CD4-positive, CD25-positive, alpha-beta regulatory T cell (primary cell): ENCODE results near the gene POTEM. TPM values are rescaled to one million over a fixed set of nuclear protein-coding genes. Genes with fewer than 3 reads are reported as not detected.
"Not testable (repeated sequence)": the region's sequence is repeated elsewhere in the genome, so short reads cannot be mapped to it uniquely, and the experiment has no call there.

Experiments used
- ATAC-seq, 2 donors: fragments of 150-1000 bp; cut with Tn5 transposase; one replicate each; pipeline ENCODE4 v1.10.0; 2021; ENCODE audit warnings: low read depth in 2 of 2, moderate number of reproducible peaks in 2 of 2, moderate library complexity in 1 of 2
- DNase-seq, 3 donors: peaks; one replicate each; pipeline versions ENCODE4 v3.0.0 to v3.0.0-alpha.2; 2012 to 2022; ENCODE audit warnings: mixed read lengths in 1 of 3
- H3K27ac ChIP-seq: one replicate; pipeline ENCODE4 v1.7.0; 2013; ENCODE audit warnings: mild to moderate bottlenecking, low read length; ENCODE audit not compliant: insufficient read depth, poor library complexity, severe bottlenecking
- H3K27me3 ChIP-seq: one replicate; pipeline ENCODE4 v1.7.0; 2013; ENCODE audit warnings: low read length; ENCODE audit not compliant: control insufficient read depth, insufficient read depth
- H3K36me3 ChIP-seq: one replicate; pipeline ENCODE4 v1.7.0; 2013; ENCODE audit warnings: mild to moderate bottlenecking, low read length, moderate library complexity; ENCODE audit not compliant: control insufficient read depth, insufficient read depth
- H3K4me1 ChIP-seq: 2 replicates; pipeline ENCODE4 v1.7.0; 2013; ENCODE audit warnings: mild to moderate bottlenecking, low read length; ENCODE audit not compliant: insufficient read depth, control insufficient read depth, poor library complexity, severe bottlenecking
- H3K4me3 ChIP-seq: one replicate; pipeline ENCODE4 v1.7.0; 2013; ENCODE audit warnings: low read depth, mild to moderate bottlenecking, low read length, moderate library complexity
- H3K9me3 ChIP-seq, 2 experiments: 1 replicate in 1 of 2; 2 replicates in 1 of 2; pipeline ENCODE4 v1.7.0; 2013; ENCODE audit warnings: low read length in 2 of 2, mild to moderate bottlenecking in 1 of 2, moderate library complexity in 1 of 2; ENCODE audit not compliant: control insufficient read depth in 2 of 2
- H3K27ac Mint-ChIP-seq, 3 donors: one replicate each; pipeline ENCODE4 v1.8.0; 2020 to 2022; ENCODE audit warnings: mild to moderate bottlenecking in 3 of 3, mixed read lengths in 3 of 3, moderate library complexity in 2 of 3
- H3K27me3 Mint-ChIP-seq: one replicate; pipeline ENCODE4 v1.8.0; 2022; ENCODE audit warnings: mild to moderate bottlenecking, mixed read lengths
- H3K36me3 Mint-ChIP-seq: one replicate; pipeline ENCODE4 v1.8.0; 2020; ENCODE audit warnings: mixed read lengths
- H3K4me1 Mint-ChIP-seq, 4 donors: one replicate each; pipeline ENCODE4 v1.8.0; 2020 to 2022; ENCODE audit warnings: mixed read lengths in 4 of 4, mild to moderate bottlenecking in 1 of 4
- H3K4me3 Mint-ChIP-seq, 4 donors: one replicate each; pipeline ENCODE4 v1.8.0; 2020 to 2022; ENCODE audit warnings: mild to moderate bottlenecking in 4 of 4, mixed read lengths in 4 of 4, moderate library complexity in 3 of 4
- H3K9me3 Mint-ChIP-seq, 7 donors: one replicate each; pipeline ENCODE4 v1.8.0; 2020 to 2022; ENCODE audit warnings: mixed read lengths in 7 of 7, mild to moderate bottlenecking in 3 of 7, moderate library complexity in 2 of 7
- polyA plus RNA-seq, 4 donors: library from polyadenylated mRNA; unstranded; fragments of 300-500 nt; fragmentation: Illumina TruSeq; gene quantifications; one replicate each; pipeline ENCODE4 v1.2.3, GENCODE V29; 2021
- total RNA-seq: library from RNA; stranded (reverse); gene quantifications from one replicate; pipeline ENCODE4 v1.2.3, GENCODE V29; 2022

POTEM gene
- total and polyA plus RNA-seq, 5 donors from 2014 or later = not detected

DNA sequence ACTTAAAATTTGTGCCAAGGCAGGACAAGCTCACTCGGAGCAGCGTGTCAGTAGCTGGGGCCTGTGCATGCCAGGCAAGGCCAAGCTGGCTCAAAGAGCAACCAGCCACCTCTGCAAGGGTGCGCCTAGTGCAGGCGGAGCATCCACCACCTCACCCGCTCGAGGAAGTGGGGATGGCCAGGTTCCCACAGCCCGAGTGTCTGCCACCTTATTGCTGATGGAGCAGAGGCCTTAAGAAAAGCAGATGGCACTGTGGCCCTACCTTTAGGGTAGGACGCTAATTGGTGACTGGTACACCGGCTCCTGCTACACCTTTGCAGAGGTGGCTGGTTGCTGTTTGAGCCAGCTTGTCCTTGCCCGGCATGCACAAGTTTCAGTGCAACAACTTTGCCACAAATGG, 43.8 kb downstream of the POTEM start:
- H3K4me1 Mint-ChIP-seq, H3K36me3 ChIP-seq, H3K4me3 Mint-ChIP-seq, H3K27ac Mint-ChIP-seq, DNase-seq, ATAC-seq, H3K27ac ChIP-seq, H3K9me3 Mint-ChIP-seq, H3K27me3 Mint-ChIP-seq, H3K27me3 ChIP-seq, H3K9me3 ChIP-seq, H3K36me3 Mint-ChIP-seq, H3K4me1 ChIP-seq, H3K4me3 ChIP-seq: not testable (repeated sequence)

DNA sequence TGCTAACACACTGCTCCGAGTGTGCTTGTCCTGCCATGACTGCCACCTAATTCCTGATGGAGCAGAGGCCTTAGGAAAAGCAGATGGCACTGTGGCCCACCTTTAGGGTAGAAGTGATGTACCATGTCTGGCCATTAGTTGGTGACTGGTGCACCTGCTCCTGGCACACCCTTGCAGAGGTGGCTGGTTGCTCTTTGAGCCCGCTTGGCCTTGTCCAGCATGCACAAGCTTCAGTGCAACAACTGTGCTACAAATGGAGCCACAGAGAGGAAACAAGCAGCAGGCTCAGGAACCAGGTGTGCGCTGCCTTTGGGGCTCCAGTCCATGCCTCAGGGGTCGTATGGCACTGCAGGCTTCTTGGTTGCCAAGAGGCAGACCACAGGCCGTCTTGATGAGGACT, 44.5 kb downstream of the POTEM start:
- not testable (repeated sequence) for H3K27me3 ChIP-seq, H3K9me3 ChIP-seq, H3K4me1 Mint-ChIP-seq, H3K36me3 Mint-ChIP-seq, ATAC-seq, H3K27me3 Mint-ChIP-seq, H3K27ac Mint-ChIP-seq, H3K9me3 Mint-ChIP-seq, H3K36me3 ChIP-seq, H3K27ac ChIP-seq, H3K4me3 Mint-ChIP-seq, DNase-seq, H3K4me1 ChIP-seq, H3K4me3 ChIP-seq

DNA sequence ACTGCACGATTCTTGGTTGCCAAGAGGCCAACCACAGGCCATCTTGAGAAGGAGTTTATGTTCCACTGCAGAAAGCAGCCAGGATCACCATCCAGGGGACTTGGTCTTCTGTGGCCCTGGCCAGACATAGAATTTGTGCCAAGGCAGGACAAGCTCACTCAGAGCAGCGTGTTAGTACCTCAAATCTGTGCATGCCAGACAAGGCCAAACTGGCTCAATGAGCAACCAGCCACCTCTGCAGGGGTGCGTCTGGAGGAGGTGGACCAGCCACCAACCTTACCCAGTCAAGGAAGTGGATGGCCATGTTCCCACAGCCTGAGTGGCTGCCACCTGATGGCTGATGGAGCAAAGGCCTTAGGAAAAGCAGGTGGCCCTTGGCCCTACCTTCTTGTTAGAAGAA, 48.0 kb downstream of the POTEM start:
- H3K9me3 Mint-ChIP-seq, ATAC-seq, H3K9me3 ChIP-seq, H3K4me3 Mint-ChIP-seq, H3K4me1 ChIP-seq, H3K4me3 ChIP-seq, H3K36me3 Mint-ChIP-seq, H3K27me3 ChIP-seq, H3K27ac Mint-ChIP-seq, DNase-seq, H3K36me3 ChIP-seq, H3K27me3 Mint-ChIP-seq, H3K27ac ChIP-seq, H3K4me1 Mint-ChIP-seq: not testable (repeated sequence)

DNA sequence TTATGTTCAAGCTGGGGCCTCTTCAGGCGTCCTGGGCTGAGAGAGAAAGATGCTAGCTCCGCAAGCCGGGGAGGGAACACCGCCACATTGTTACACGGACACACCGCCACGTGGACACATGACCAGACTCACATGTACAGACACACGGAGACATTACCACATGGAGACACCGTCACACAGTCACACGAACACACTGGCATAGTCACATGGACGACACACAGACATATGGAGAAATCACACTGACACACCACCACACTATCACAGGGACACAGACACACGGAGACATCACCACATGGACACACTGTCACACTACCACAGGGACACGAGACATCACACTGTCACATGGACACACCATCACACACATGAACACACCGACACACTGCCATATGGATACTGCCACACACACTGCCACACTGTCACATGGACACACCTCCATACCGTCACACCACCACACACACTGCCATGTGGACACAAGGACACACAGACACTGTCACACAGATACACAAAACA, 57.9 kb downstream of the POTEM start:
- H3K9me3 ChIP-seq, ATAC-seq, H3K4me3 Mint-ChIP-seq, H3K27ac Mint-ChIP-seq, H3K36me3 ChIP-seq, H3K4me1 Mint-ChIP-seq, H3K4me1 ChIP-seq, H3K27ac ChIP-seq, H3K4me3 ChIP-seq, DNase-seq, H3K27me3 ChIP-seq, H3K27me3 Mint-ChIP-seq, H3K36me3 Mint-ChIP-seq, H3K9me3 Mint-ChIP-seq: not testable (repeated sequence)

DNA sequence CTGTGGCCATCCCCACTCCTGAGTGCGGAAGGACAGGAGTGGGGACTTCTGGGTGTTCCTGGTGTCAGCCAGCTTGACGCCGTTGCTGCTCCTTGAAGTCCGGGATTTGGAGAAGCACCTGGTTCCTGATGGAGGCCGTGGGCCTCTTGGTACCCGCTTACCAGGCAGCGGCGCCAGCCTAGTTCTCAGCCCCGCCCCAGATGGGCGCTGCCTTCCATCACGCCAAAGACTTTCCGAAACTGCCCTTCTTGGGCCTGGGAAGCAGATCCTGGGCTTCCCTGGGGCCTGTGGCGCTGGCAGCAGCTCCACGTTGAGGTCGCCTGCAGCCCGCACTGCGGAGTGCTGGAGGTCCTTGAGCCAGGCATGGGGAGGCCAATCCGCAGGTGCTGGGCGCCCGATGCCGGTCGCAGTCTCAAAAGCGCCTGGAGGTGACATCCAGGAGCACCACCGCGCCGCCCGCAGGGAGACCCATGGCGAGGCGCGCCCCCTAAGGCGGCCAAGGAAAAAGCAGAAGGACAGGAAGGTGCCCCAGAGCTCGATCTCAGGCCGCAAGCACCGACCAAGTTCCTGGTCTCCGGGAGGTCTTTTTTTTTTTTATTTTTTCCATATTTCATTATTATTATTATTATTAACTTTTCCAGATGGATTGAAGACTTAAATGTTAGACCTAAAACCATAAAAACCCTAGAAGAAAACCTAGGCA, 59.6 kb downstream of the POTEM start:
- H3K27me3 Mint-ChIP-seq, H3K4me1 Mint-ChIP-seq, H3K27ac ChIP-seq, H3K9me3 Mint-ChIP-seq, H3K36me3 ChIP-seq, DNase-seq, H3K4me1 ChIP-seq, ATAC-seq, H3K27me3 ChIP-seq, H3K4me3 ChIP-seq, H3K27ac Mint-ChIP-seq, H3K4me3 Mint-ChIP-seq, H3K36me3 Mint-ChIP-seq, H3K9me3 ChIP-seq: not testable (repeated sequence)

DNA sequence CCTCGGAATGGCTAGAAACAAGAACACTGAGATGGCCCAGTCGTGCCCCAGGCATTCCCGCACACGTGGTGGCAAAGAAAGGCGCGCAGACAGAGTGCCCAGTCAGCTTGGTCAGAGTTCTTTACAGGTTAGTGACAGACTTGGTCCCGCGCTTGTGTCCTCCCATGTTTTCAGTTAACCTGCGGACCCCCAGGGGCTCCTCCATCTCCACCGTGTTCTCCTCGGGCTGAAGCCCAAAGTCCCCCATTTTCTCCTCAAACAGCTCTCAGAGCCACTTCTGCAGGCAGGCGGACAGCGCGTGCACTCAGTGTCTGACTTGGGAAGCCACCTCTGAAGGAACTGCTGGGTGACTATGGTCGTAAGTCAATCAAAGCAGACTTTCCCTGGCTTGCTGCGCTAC, 60.7 kb downstream of the POTEM start:
- not testable (repeated sequence) for H3K4me3 Mint-ChIP-seq, H3K36me3 Mint-ChIP-seq, ATAC-seq, H3K27ac Mint-ChIP-seq, DNase-seq, H3K36me3 ChIP-seq, H3K4me3 ChIP-seq, H3K9me3 Mint-ChIP-seq, H3K9me3 ChIP-seq, H3K27ac ChIP-seq, H3K27me3 Mint-ChIP-seq, H3K4me1 Mint-ChIP-seq, H3K27me3 ChIP-seq, H3K4me1 ChIP-seq

DNA sequence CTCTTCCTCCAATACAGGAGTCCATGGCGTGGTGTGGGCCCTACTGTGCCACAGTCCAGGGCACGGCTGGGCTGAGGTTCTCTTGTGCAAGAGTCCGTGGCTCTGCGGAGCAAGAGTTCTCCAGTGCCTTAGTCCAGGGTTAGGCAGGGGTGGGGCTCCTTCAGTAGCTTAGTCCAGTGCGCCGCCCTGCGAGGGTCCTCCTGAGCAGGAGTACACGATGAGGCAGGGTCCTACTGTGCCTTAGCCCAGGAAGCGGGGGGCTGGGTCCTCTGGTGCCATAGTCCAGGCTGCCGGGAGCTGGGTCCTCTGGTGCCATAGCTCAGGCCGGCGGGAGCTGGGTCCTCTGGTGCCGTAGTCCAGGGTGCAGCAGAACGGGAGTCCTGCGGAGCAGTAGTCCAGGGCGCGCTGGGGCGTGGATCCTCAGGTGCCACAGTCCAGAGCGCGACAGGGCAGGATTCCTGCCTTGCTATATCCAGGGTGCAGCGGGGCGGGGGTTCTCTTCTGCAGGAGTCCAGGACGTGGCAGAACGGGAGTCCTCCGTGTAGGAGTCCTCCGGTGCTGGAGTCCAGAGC, 69.7 kb downstream of the POTEM start:
- not testable (repeated sequence) for ATAC-seq, DNase-seq, H3K27me3 Mint-ChIP-seq, H3K36me3 Mint-ChIP-seq, H3K4me3 ChIP-seq, H3K27ac ChIP-seq, H3K9me3 Mint-ChIP-seq, H3K27ac Mint-ChIP-seq, H3K27me3 ChIP-seq, H3K4me1 Mint-ChIP-seq, H3K4me1 ChIP-seq, H3K4me3 Mint-ChIP-seq, H3K36me3 ChIP-seq, H3K9me3 ChIP-seq

DNA sequence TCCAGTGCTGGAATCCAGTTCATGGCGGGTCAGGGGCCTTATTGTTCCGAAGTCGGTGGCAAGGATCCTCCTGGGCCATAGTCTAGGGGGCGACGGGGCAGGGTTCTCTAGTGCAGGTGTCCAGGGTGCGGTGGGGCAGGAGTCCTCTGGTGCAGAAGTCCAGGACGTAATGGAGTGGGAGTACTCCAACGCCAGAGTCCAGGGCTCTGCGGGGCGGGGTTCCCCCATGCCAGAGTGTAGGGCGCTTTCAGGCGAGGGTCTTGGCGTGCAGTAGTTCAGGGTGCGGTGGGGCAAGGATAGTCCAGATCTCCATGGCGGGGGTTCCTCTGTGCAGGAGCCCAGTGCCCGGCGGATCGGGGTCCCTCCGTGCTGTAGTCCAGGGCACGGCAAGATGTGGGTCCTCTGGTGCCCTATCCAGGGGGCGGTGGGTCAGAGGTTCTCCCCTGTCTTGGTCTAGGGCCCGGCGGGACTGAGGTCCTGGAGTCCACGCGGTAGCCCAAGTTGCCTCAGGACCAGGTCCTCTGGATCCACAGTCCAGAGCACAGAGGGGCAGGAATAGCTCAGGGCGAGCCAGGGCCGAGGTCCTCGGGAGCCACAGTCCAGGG, 70.9 kb downstream of the POTEM start:
- not testable (repeated sequence) for H3K36me3 ChIP-seq, H3K4me3 ChIP-seq, H3K9me3 Mint-ChIP-seq, H3K4me1 ChIP-seq, H3K27ac ChIP-seq, H3K27ac Mint-ChIP-seq, H3K27me3 ChIP-seq, ATAC-seq, H3K9me3 ChIP-seq, H3K36me3 Mint-ChIP-seq, DNase-seq, H3K27me3 Mint-ChIP-seq, H3K4me3 Mint-ChIP-seq, H3K4me1 Mint-ChIP-seq
